ENCODE measurements around the gene SENP8.

DNA sequence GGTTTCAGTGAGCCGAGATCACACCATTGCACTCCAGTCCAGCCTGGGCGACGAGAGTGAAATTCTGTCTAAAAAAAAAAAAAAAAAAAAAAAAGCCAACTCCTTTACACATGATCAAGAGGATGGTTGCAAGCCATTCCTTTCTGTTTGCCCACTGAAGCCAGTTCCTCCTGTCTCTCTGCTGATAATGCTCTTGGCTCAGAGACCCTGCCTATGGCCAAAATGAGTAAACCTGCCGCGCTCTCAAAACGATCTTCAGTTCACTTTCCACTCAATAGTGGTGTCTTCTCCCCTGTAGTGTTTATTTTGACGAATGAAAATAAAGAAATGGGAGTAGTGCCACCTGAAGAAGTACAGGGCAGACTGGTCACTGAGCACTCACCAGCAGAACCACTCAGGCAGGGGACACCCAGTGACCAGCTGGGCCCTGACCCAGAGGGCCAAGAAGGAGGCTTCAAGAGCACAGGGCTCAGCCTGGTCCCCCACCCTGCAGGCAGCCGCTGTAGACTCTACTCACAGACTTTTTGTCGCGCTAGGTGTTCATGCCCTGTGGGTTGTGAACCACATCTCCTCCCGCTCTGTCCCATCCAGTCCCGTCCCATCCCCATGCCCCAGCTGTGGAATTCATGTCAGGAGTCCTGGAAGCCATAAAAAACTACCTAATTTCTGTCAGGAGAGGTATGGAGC, 55.8 kb downstream of the SENP8 start:
- TF ChIP-seq, protein P1, sequence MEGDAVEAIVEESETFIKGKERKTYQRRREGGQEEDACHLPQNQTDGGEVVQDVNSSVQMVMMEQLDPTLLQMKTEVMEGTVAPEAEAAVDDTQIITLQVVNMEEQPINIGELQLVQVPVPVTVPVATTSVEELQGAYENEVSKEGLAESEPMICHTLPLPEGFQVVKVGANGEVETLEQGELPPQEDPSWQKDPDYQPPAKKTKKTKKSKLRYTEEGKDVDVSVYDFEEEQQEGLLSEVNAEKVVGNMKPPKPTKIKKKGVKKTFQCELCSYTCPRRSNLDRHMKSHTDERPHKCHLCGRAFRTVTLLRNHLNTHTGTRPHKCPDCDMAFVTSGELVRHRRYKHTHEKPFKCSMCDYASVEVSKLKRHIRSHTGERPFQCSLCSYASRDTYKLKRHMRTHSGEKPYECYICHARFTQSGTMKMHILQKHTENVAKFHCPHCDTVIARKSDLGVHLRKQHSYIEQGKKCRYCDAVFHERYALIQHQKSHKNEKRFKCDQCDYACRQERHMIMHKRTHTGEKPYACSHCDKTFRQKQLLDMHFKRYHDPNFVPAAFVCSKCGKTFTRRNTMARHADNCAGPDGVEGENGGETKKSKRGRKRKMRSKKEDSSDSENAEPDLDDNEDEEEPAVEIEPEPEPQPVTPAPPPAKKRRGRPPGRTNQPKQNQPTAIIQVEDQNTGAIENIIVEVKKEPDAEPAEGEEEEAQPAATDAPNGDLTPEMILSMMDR (conservative IDR thresholded peaks at IDR 0.05), result no peak
- TF ChIP-seq ZFX (IDR thresholded peaks at IDR 0.05), result no peak
